Measurements from ENCODE around the gene TBC1D10A.

TBC1D10A gene

DNA sequence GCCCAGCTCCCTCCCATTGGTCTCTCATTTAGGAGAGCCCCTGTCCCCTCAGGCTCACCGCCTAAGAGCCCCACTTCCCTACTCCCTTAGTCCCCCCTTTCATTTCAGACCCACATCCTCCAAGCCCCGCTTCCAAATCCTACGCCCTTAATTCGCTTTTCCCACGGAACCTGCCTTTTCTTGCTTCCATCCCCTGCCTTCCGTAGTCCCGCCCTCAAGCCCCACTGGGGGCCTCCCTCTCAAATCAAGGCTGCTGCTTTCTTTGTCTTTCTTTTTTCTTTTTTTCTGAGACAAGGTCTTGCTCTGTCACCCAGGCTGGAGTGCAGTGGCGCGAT lies 30.5 kb upstream of the TBC1D10A start:
- peak overlapping the region; percentile 83 for H3K27ac ChIP-seq
- TF ChIP-seq, protein P1, sequence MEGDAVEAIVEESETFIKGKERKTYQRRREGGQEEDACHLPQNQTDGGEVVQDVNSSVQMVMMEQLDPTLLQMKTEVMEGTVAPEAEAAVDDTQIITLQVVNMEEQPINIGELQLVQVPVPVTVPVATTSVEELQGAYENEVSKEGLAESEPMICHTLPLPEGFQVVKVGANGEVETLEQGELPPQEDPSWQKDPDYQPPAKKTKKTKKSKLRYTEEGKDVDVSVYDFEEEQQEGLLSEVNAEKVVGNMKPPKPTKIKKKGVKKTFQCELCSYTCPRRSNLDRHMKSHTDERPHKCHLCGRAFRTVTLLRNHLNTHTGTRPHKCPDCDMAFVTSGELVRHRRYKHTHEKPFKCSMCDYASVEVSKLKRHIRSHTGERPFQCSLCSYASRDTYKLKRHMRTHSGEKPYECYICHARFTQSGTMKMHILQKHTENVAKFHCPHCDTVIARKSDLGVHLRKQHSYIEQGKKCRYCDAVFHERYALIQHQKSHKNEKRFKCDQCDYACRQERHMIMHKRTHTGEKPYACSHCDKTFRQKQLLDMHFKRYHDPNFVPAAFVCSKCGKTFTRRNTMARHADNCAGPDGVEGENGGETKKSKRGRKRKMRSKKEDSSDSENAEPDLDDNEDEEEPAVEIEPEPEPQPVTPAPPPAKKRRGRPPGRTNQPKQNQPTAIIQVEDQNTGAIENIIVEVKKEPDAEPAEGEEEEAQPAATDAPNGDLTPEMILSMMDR (IDR thresholded peaks at IDR 0.05), result no peak
- no peak for TF ChIP-seq ZFX (IDR thresholded peaks at IDR 0.05; ENCODE audit: borderline replicate concordance)

DNA sequence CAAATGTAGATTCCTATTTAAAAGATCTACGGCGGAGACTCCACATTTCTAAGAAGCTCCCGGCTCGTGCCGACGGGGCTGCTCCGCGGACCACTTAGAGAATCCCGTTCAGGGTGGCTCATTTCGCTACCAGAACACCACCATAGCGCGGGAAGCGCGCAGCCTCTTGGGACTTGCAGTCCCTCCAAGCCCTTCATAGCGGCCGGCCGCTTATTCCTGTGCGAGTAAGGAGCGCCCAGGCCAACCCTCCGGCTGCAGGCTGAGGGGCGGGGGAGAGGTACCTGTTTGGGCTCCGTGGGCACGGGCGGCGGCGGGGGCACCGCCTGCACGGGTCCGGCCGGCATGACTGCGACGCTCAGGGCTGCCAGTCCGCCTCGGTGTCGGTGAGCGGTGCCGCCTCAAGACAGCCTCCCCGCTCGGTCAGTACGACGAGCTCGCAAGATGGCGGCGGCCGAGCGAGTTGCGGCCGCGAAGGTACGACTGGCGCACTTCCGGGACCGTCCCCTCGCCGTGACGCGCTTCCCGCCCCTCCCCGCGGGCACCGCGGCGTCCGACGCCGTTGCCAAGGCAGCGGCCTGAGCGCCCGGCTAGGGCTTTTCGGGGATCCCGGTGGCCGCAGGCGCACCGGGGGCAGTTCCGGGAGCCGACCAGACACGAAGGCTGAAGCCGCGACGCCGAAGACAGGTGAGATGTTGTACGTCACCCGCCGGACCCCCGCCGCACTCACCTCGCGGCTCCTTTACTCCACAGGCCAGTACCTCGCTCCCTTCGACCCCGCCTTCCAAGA lies 29.9 kb upstream of the TBC1D10A start, which contains the start of the genes CCDC157 and SF3A1:
CCDC157 (plus strand) TSS at position 559 of the 787 bp plus-strand sequence. CDS start 8,994 bp downstream, outside the sequence.
SF3A1 (minus strand) TSS at position 446 of the 787 bp plus-strand sequence; CDS start at position 344, 102 bp downstream.
- peak within 1 kb of the TSS; percentile 83 for H3K27ac ChIP-seq
- TF ChIP-seq, protein P1 (IDR thresholded peaks at IDR 0.05), result no peak
- TF ChIP-seq ZFX (IDR thresholded peaks at IDR 0.05; ENCODE audit: borderline replicate concordance), result no peak

DNA sequence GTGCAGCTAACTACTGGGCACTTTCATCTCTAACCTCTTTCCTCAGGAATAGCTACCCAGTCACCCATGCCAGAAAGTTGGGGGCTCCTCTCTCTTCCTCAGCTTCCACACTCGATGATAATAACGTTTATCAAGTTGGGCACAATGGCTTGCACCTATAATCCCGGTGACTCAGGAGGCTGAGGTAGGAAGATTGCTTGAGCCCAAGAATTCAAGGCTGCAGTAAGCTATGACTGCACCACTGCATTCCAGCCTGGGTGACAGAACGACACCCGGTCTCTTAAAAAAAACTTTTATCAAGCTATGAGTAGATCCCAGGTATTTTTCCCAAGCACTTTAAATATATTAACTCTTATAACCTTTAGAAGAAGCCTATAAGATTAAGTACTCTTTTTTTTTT lies 27.9 kb upstream of the TBC1D10A start:
- TF ChIP-seq ZFX (IDR thresholded peaks at IDR 0.05; ENCODE audit: borderline replicate concordance), result no peak
- TF ChIP-seq, protein P1 (IDR thresholded peaks at IDR 0.05), result no peak
- no peak overlapping the region for H3K27ac ChIP-seq

DNA sequence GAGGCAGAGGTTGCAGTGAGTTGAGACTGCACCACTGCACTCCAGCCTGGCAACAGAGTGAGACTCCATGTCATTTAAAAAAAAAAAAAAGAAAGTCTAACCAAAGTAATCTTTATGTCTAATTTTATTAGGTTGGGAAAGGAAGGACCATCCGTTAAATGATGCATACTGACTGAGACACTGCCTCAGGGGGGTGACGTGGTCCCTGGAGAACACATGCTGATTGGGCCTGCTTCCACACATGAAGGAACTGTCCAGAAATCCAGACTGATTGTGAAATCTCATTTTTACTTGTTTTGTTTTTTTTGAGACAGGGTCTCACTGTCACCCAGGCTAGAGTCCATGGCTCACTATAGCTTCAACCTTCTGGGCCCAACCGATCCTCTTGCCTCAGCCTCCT lies 24.5 kb upstream of the TBC1D10A start:
- TF ChIP-seq, protein P1 (IDR thresholded peaks at IDR 0.05), result no peak
- no peak for TF ChIP-seq ZFX (IDR thresholded peaks at IDR 0.05; ENCODE audit: borderline replicate concordance)
- H3K27ac ChIP-seq, result no peak overlapping the region

DNA sequence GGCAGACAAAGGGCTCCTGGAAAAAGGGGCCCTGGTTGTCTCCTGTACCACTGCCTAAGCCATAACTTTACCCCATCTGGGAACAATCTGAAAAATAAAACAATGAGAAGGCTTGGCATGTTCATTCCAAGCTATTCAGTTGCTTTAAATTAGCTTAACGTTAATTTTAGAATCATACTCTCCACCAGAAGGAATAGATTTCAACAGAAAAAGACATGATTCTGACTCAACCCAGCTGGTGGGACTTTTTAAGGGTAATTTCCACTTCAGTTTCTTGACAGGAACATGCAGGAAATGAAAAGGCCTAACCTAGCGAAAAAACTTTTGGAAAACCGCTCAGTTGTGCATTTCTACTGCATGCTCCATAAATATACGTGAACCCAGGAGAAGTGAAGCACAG lies 22.1 kb upstream of the TBC1D10A start:
- no peak overlapping the region for H3K27ac ChIP-seq
- no peak for TF ChIP-seq ZFX (IDR thresholded peaks at IDR 0.05; ENCODE audit: borderline replicate concordance)
- TF ChIP-seq, protein P1 (IDR thresholded peaks at IDR 0.05), result no peak

DNA sequence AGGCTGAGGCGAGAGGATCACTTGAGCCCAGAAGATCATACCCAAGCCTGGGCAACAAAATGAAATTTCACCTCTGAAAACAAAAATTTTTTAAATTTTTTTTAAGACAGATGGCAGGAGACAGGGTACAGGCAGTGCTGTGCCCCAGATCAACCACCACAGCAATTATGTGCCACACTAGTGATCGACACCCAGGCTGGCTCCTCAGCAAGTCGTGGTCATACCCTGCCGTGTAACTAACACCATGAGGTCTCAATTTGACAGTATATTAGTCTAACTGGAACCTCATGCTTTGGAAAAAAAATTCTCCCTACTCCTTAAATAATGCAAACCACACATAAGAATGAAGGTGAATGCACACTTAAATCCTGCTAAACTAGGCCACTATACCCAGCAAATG lies 21.7 kb upstream of the TBC1D10A start:
- no peak overlapping the region for H3K27ac ChIP-seq
- TF ChIP-seq, protein P1 (IDR thresholded peaks at IDR 0.05), result no peak
- no peak for TF ChIP-seq ZFX (IDR thresholded peaks at IDR 0.05; ENCODE audit: borderline replicate concordance)

DNA sequence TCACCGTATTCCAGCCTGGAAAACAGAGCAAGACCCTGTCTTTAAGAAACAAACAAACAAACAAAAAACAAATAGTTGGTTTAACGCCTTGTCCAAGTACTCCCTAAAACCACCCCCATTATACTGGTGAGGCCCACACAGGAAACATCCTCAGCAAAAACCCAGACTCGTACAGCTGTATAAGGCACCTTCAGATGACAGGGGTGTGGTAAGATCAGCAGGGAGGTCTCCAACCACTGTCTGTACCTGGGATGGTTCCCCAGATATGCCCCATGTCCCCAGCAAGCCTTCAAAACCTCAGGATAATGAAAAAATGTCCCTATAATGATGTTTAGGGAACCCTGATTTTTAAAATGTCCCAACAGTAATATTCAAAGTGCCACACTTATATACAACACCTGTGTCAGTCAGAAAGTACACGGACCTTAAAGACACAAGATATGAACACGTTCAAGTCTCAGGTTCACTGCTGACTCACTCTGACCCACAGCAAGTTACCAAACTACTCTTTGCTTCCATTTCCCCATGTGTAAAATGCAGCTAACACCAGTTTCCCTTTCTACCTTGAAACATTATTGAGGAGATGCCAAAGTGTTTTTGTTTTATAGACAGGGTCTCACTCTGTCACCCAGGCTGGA lies 20.6 kb upstream of the TBC1D10A start:
- no peak for TF ChIP-seq ZFX (IDR thresholded peaks at IDR 0.05; ENCODE audit: borderline replicate concordance)
- no peak overlapping the region for H3K27ac ChIP-seq

All from 22Rv1 (cell line).